ENCODE data around the gene ITPR1.
A peak's percentile ranks its signal among the peaks of the same experiment; 100 is the strongest.
"Not testable (repeated sequence)": the region's sequence is repeated elsewhere in the genome, so short reads cannot be mapped to it uniquely, and the experiment has no call there.

Gene ITPR1

GRCh38 chr3:4571690-4572334 is 78.7 kb downstream of the ITPR1 start:
- no peak for DNase-seq (ENCODE audit: low read depth in 2 of 2)

- no peak for DNase-seq (ENCODE audit: low read depth in 2 of 2)
These were observed 80.0 kb downstream of the ITPR1 start for GRCh38 chr3:4573153-4573552.

DNA sequence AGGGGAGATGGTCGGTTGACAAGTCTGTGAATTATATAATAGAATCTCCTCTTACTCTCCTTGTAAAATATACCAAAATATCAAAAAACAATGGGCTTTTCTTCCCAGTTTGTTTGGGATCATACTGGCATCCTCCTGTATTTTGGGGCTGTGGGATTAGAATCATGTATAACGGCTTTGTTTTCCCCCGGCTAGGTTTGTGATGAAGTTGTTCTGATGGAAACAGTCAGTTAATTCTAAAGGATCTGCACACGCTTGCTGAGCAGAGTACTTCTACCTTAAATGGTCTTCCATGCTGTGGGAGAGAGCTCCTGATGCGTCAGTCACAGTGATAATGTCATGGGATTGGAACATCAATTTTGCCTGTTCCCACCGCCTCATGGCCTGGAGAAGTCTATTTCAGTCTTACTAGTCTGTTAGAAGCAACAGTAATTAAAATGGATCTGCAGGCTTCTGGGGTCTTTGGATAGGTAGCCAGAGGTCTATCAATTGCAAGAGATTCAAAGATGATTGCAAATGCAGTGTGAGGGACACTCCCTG is 81.3 kb downstream of the ITPR1 start:
- no peak for DNase-seq (ENCODE audit: low read depth in 2 of 2)

DNA sequence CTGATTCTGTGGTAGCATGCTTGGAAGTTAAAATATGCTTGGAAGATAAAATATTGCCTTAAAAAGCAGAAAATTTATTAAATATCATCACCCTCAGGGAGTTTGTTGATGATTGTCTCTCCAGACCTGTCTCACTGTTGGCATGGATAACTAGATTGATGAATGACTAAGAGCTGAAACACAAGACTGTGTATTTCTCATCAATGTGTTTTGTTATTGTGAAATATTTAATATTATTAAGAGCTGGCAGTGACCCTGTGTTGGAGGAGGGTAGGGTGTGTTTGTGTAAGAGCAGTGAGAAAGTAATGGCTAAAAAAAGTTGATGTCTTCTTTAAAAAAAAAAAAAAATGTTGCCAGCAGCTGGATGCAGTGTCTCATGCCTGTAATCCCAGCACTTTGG is 82.2 kb downstream of the ITPR1 start:
- DNase-seq (ENCODE audit: low read depth in 2 of 2) = no peak

GRCh38 chr3:4577721-4578120 is 84.6 kb downstream of the ITPR1 start:
- DNase-seq (ENCODE audit: low read depth in 2 of 2) = no peak

- DNase-seq (ENCODE audit: low read depth in 2 of 2) = no peak
These were observed 87.4 kb downstream of the ITPR1 start for GRCh38 chr3:4580346-4581123.

DNA sequence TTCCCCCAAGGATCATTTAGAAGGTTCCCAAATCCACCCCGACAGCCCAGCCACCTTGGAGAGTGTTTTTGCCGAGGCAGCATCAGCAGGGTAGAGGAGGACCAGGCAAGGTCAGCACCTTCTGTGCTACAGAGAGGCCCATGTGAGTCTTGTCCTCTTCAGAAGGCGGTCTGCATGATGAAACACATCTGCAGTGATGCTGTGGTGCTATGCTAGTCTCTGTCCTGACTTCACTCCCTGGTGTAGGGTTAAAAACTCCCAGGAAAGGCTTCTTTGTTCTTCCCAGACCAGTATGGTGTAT is 87.9 kb downstream of the ITPR1 start:
- DNase-seq (ENCODE audit: low read depth in 2 of 2) = no peak

GRCh38 chr3:4581498-4581897 is 88.3 kb downstream of the ITPR1 start:
- DNase-seq (ENCODE audit: low read depth in 2 of 2) = no peak

DNA sequence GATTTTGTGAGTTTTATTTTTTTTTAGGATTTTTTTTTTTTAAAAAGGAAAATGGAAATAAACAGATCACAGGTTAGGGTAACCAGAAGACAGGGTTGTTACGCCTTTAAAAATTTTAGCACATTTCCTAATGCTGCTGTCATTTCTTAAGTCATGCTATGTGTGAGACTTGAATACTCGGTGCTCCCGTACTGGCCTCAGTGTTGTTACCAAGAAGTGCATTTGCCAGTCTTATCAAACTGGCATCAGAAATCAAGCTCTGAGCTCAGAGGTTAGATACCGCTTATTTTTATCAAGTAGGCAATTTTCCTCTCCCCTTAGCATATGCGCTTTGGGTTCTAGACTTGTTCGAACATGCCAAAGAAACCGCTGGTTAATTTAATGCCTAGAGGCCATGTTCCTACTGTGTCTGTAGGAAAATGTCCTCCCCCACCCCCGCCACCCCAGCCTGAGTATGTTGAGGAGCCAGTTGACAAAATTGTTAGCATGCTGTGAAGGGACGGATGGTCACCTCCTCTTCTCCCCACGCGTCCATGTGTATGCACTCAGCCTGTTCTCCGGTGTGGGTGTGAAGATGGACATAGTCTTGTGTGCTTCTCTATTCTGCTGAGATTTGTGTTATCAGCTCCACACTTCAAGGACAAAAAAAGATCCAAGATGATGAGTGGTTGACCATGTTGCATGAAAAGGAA is 88.9 kb downstream of the ITPR1 start:
- DNase-seq (ENCODE audit: low read depth in 2 of 2) = no peak

DNA sequence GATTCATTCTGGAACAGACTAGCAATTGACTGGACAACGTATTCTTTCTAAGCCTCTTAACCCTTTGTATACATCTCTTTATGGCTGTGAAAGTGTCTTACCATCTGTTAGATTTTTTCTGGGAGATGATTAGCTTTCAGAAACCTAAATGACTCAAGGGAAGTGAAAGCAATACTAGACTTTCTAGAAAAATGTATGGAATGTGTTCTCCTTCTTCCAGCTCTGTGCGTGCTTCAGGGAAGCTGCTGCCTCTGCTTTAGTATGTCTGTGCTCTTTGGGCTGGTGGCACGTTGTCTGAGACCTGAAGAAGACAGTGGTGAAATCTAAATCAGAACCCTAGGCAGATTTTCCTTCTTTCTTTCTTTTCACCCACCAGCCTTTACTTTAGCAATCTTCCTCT is 89.5 kb downstream of the ITPR1 start:
- DNase-seq (ENCODE audit: low read depth in 2 of 2) = no peak

- DNase-seq (ENCODE audit: low read depth in 2 of 2) = no peak
These were observed 90.3 kb downstream of the ITPR1 start for GRCh38 chr3:4583416-4583815.

GRCh38 chr3:4584456-4585249 is 91.5 kb downstream of the ITPR1 start:
- peak in 1 of 2 experiments; percentile 6 for DNase-seq (ENCODE audit: low read depth in 2 of 2)

DNA sequence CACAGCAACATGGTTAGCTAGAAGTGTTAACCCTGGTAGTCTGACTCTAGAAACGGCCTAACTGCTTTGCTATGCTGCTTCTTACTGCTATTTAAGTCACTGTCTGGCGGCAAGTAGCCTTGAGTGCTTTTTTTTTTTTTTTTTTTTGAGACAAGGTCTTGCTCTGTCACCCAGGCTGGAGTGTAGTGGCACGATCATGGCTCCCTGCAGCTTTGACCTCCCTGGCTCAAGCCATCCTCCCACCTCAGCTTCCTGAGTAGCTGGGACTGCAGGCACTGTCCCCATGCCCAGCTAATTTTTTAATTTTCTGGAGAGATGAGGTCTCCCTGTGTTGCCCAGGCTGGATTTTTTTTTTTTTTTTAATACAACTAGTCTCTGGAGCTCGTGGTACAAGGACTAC is 93.2 kb downstream of the ITPR1 start:
- DNase-seq (ENCODE audit: low read depth in 2 of 2) = no peak

DNA sequence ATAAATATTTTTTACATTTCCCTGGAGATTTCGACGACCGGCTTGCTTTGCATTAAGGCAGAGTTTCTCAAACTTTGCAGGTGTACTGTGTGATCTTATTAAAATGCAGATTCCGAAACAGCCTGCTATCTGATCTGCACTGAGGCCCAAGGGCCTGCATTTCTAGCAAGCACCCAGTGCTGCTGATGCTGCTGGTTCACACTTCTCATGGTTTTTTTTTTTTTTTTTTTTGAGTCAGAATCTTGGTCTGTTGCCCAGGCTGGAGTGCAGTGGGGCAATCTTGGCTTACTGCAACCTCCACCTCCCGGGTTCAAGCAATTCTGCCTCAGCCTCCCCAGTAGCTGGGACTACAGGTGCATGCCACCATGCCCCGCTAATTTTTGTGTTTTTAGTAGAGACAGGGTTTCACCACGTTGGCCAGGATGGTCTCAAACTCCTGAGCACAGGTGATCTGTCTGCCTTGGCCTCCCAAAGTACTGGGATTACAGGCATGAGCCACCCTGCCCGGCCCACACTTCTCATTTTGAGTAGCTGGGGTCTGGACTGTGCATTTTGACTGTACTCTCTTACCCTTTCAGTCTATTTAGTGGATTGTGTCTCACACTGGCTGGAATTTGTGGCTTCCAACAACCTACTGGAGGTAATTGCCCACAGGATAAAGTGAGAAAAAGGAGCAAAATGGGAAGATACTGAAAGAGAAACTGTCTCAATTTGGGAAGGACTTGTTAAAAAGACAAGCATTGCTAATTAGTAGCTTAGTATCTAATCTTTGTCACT is 94.1 kb downstream of the ITPR1 start:
- DNase-seq (ENCODE audit: low read depth in 2 of 2) = no peak

GRCh38 chr3:4587838-4588105 is 94.6 kb downstream of the ITPR1 start:
- no peak for DNase-seq (ENCODE audit: low read depth in 2 of 2)

GRCh38 chr3:4588466-4588865 is 95.3 kb downstream of the ITPR1 start:
- DNase-seq (ENCODE audit: low read depth in 2 of 2) = no peak

GRCh38 chr3:4589475-4590097 is 96.4 kb downstream of the ITPR1 start:
- DNase-seq (ENCODE audit: low read depth in 2 of 2) = no peak

DNA sequence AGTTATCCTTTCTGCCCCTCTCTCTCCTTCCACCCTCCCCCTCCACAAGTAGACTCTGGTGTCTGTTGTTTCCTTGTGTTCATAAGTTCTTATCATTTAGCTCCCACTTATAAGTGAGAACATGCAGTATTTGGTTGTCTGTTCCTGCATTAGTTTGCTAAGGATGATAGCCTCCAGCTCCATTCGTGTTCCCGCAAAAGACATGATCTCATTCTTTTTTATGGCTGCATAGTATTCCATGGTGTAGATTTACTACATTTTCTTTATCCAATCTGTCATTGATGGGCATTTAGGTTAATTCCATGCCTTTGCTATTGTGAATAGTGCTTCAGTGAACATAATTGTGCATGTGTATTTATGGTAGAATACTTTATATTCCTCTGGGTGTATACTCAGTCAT is 97.7 kb downstream of the ITPR1 start:
- DNase-seq (ENCODE audit: low read depth in 2 of 2) = not testable (repeated sequence)

GRCh38 chr3:4591669-4592068 is 98.5 kb downstream of the ITPR1 start:
- no peak for DNase-seq (ENCODE audit: low read depth in 2 of 2)

GRCh38 chr3:4593014-4593413 is 99.9 kb downstream of the ITPR1 start:
- DNase-seq (ENCODE audit: low read depth in 2 of 2) = no peak

- no peak for DNase-seq (ENCODE audit: low read depth in 2 of 2)
These were observed 102.6 kb downstream of the ITPR1 start for GRCh38 chr3:4595710-4596113.

All from stimulated activated CD4-positive, alpha-beta T cell treated with anti-CD3 and anti-CD28 coated beads, Interleukin-12 subunit alpha, Interleukin-12 subunit beta, amount 100 ng/mL, for 24 hours (primary cell).